HuH-7.5 (cell line): ENCODE data around the gene RHOF.
"Not testable (repeated sequence)": the region's sequence is repeated elsewhere in the genome, so short reads cannot be mapped to it uniquely, and the experiment has no call there.

Experiments
- DNase-seq: peaks from one replicate; pipeline ENCODE4 v3.0.0; 2011; ENCODE audit warnings: low spot score

The RHOF gene

GRCh38 chr12:121775501-121775900, 18.0 kb downstream of the RHOF start:
- no peak for DNase-seq

- no peak for DNase-seq
Observed at GRCh38 chr12:121774968-121775474, 18.5 kb downstream of the RHOF start.

- DNase-seq = peak; percentile 92
Observed at GRCh38 chr12:121773011-121773777, 20.3 kb downstream of the RHOF start.

- DNase-seq = no peak
Observed at GRCh38 chr12:121770813-121771625, 22.5 kb downstream of the RHOF start.

GRCh38 chr12:121770388-121770787, 23.1 kb downstream of the RHOF start:
- DNase-seq = no peak

- no peak for DNase-seq
Observed at GRCh38 chr12:121769831-121770301, 23.6 kb downstream of the RHOF start.

- DNase-seq = no peak
Observed at GRCh38 chr12:121769297-121769830, 24.1 kb downstream of the RHOF start.

GRCh38 chr12:121767525-121768016, 25.9 kb downstream of the RHOF start:
- no peak for DNase-seq

- DNase-seq = no peak
Observed at GRCh38 chr12:121766290-121767039, 27.0 kb downstream of the RHOF start.

GRCh38 chr12:121765573-121765972, 27.9 kb downstream of the RHOF start:
- no peak for DNase-seq

- DNase-seq = no peak
Observed at GRCh38 chr12:121764808-121765207, 28.7 kb downstream of the RHOF start.

GRCh38 chr12:121762269-121762668, 31.2 kb downstream of the RHOF start:
- DNase-seq = no peak

GRCh38 chr12:121758536-121758935, 35.0 kb downstream of the RHOF start:
- not testable (repeated sequence) for DNase-seq

- DNase-seq = no peak
Observed at GRCh38 chr12:121755591-121755990, 37.9 kb downstream of the RHOF start.

GRCh38 chr12:121754836-121755235, 38.7 kb downstream of the RHOF start:
- no peak for DNase-seq

- no peak for DNase-seq
Observed at GRCh38 chr12:121753844-121754264, 39.6 kb downstream of the RHOF start.

- no peak for DNase-seq
Observed at GRCh38 chr12:121751749-121752351, 41.6 kb downstream of the RHOF start.

- DNase-seq = no peak
Observed at GRCh38 chr12:121751034-121751433, 42.5 kb downstream of the RHOF start.

- no peak for DNase-seq
Observed at GRCh38 chr12:121750507-121750955, 43.0 kb downstream of the RHOF start.

- DNase-seq = no peak
Observed at GRCh38 chr12:121749267-121749666, 44.2 kb downstream of the RHOF start.

- peak; percentile 66 for DNase-seq
Observed at GRCh38 chr12:121748571-121749265, 44.8 kb downstream of the RHOF start.
